Measurements from ENCODE around the gene HIBCH.

HIBCH gene

GRCh38 chr2:190352668-190353536 lies 33.3 kb upstream of the HIBCH start:
- Histone ChIP-seq H3K9me3 (ENCODE audit: low read length) (no peaks in the 10 kb centered on the region), H2AFZ (ENCODE audit: low read length) (no peak overlapping the region), H3K4me3 (ENCODE audit: low read depth, low read length, poor library complexity, severe bottlenecking) (no peak overlapping the region), H3K79me2 (ENCODE audit: insufficient read depth, low read length) (no peaks in the 10 kb centered on the region), H3K9ac (ENCODE audit: low read length) (no peak overlapping the region), H3K4me2 (ENCODE audit: low read length) (no peak overlapping the region), H4K20me1 (ENCODE audit: insufficient read depth, low read length) (no peaks in the 10 kb centered on the region), H3K4me1 (ENCODE audit: insufficient read depth, low read length, severe bottlenecking) (no peaks in the 10 kb centered on the region), H3K27ac (ENCODE audit: low read depth, low read length, poor library complexity, severe bottlenecking) (no peak overlapping the region), H3K27me3 (ENCODE audit: insufficient read depth, low read length) (no peaks in the 10 kb centered on the region), H3K9me2 (ENCODE audit: low read depth, low read length) (no peaks in the 10 kb centered on the region), H3K36me3 (ENCODE audit: insufficient read depth, low read length) (no peaks in the 10 kb centered on the region), H3F3A (ENCODE audit: insufficient read depth, low read length) (no peaks in the 10 kb centered on the region)
- TF ChIP-seq CTCF (IDR thresholded peaks at IDR 0.05; ENCODE audit: low read length) (no peak), EZH2 (IDR thresholded peaks at IDR 0.05; ENCODE audit: borderline replicate concordance, low read length) (no peak)

GRCh38 chr2:190351955-190352354 lies 32.3 kb upstream of the HIBCH start:
- H3K27me3 ChIP-seq (ENCODE audit: insufficient read depth, low read length) = no peaks in the 10 kb centered on the region
- no peaks in the 10 kb centered on the region for H3K36me3 ChIP-seq (ENCODE audit: insufficient read depth, low read length)
- no peak overlapping the region for H3K9ac ChIP-seq (ENCODE audit: low read length)
- no peak for TF ChIP-seq CTCF (IDR thresholded peaks at IDR 0.05; ENCODE audit: low read length)
- TF ChIP-seq EZH2 (IDR thresholded peaks at IDR 0.05; ENCODE audit: borderline replicate concordance, low read length) = no peak
- H3K4me2 ChIP-seq (ENCODE audit: low read length) = no peak overlapping the region
- no peaks in the 10 kb centered on the region for H3F3A ChIP-seq (ENCODE audit: insufficient read depth, low read length)
- no peak overlapping the region for H3K27ac ChIP-seq (ENCODE audit: low read depth, low read length, poor library complexity, severe bottlenecking)
- H3K79me2 ChIP-seq (ENCODE audit: insufficient read depth, low read length) = no peaks in the 10 kb centered on the region
- H3K4me3 ChIP-seq (ENCODE audit: low read depth, low read length, poor library complexity, severe bottlenecking) = no peak overlapping the region
- no peaks in the 10 kb centered on the region for H4K20me1 ChIP-seq (ENCODE audit: insufficient read depth, low read length)
- no peaks in the 10 kb centered on the region for H3K4me1 ChIP-seq (ENCODE audit: insufficient read depth, low read length, severe bottlenecking)
- H2AFZ ChIP-seq (ENCODE audit: low read length) = no peak overlapping the region
- no peaks in the 10 kb centered on the region for H3K9me3 ChIP-seq (ENCODE audit: low read length)
- no peaks in the 10 kb centered on the region for H3K9me2 ChIP-seq (ENCODE audit: low read depth, low read length)

- no peak overlapping the region for H3K27ac ChIP-seq (ENCODE audit: low read depth, low read length, poor library complexity, severe bottlenecking)
- H4K20me1 ChIP-seq (ENCODE audit: insufficient read depth, low read length) = no peaks in the 10 kb centered on the region
- no peaks in the 10 kb centered on the region for H3K27me3 ChIP-seq (ENCODE audit: insufficient read depth, low read length)
- no peaks in the 10 kb centered on the region for H3K36me3 ChIP-seq (ENCODE audit: insufficient read depth, low read length)
- no peak overlapping the region for H3K4me3 ChIP-seq (ENCODE audit: low read depth, low read length, poor library complexity, severe bottlenecking)
- no peak overlapping the region for H3K9ac ChIP-seq (ENCODE audit: low read length)
- no peaks in the 10 kb centered on the region for H3K4me1 ChIP-seq (ENCODE audit: insufficient read depth, low read length, severe bottlenecking)
- no peaks in the 10 kb centered on the region for H3F3A ChIP-seq (ENCODE audit: insufficient read depth, low read length)
- TF ChIP-seq EZH2 (IDR thresholded peaks at IDR 0.05; ENCODE audit: borderline replicate concordance, low read length) (no peak), CTCF (IDR thresholded peaks at IDR 0.05; ENCODE audit: low read length) (no peak)
- H3K9me3 ChIP-seq (ENCODE audit: low read length) = no peaks in the 10 kb centered on the region
- no peak overlapping the region for H2AFZ ChIP-seq (ENCODE audit: low read length)
- no peaks in the 10 kb centered on the region for H3K9me2 ChIP-seq (ENCODE audit: low read depth, low read length)
- no peak overlapping the region for H3K4me2 ChIP-seq (ENCODE audit: low read length)
- no peaks in the 10 kb centered on the region for H3K79me2 ChIP-seq (ENCODE audit: insufficient read depth, low read length)
These were observed 30.7 kb upstream of the HIBCH start for GRCh38 chr2:190350371-190350770.
